SK-N-MC (cell line): ENCODE measurements around the gene EEF1B2.
"Not testable (repeated sequence)": the region's sequence is repeated elsewhere in the genome, so short reads cannot be mapped to it uniquely, and the experiment has no call there.

Source experiments
- DNase-seq: peaks from one replicate; pipeline ENCODE4 v3.0.0-alpha.2; 2011; ENCODE audit warnings: low read depth, low spot score
- H3K27ac ChIP-seq: fragments of 200-600 bp; sonication (generic); 2 replicates; pipeline ENCODE4 v1.5.1; 2016; ENCODE audit warnings: mixed run types
- H3K36me3 ChIP-seq: fragments of 200-600 bp; sonication (generic); 2 replicates; pipeline ENCODE4 v1.6.1; 2017; ENCODE audit warnings: antibody characterized with exemption, low read length, mixed read lengths; ENCODE audit not compliant: insufficient read depth
- H3K4me3 ChIP-seq: fragments of 200-600 bp; sonication (generic); 2 replicates; pipeline ENCODE4 v1.5.1; 2016
- H3K9ac ChIP-seq: fragments of 200-600 bp; sonication (generic); 2 replicates; pipeline ENCODE4 v1.8.0; 2017; ENCODE audit warnings: mixed run types, mixed read lengths; ENCODE audit not compliant: insufficient read length
- H3K9me3 ChIP-seq: fragments of 200-600 bp; sonication (generic); 2 replicates; pipeline ENCODE4 v1.6.1; 2017; ENCODE audit warnings: low read depth, mild to moderate bottlenecking, antibody characterized with exemption, low read length, moderate library complexity, mixed read lengths
- EZH2 ChIP-seq: fragments of 200-600 bp; sonication (generic); IDR thresholded peaks from one replicate; pipeline ENCODE4 v1.6.1; 2017; ENCODE audit warnings: antibody characterized with exemption
- FOXP2 ChIP-seq: optimal IDR thresholded peaks from 2 replicates; pipeline ENCODE3; 2011; ENCODE audit warnings: mild to moderate bottlenecking, moderate library complexity; ENCODE audit not compliant: insufficient read depth; ENCODE audit errors: extremely low read length, control extremely low read depth
- POLR2AphosphoS5 ChIP-seq: IDR thresholded peaks from 2 replicates; pipeline ENCODE4 v1.6.1; 2012; ENCODE audit warnings: mild to moderate bottlenecking, low read depth, low read length, borderline replicate concordance

EEF1B2 gene

GRCh38 chr2:206201075-206201848 lies 41.6 kb downstream of the EEF1B2 start:
- Histone ChIP-seq H3K27ac (no peak overlapping the region), H3K9ac (no peak overlapping the region), H3K9me3 (no peaks in the 10 kb centered on the region), H3K36me3 (no peaks in the 10 kb centered on the region), H3K4me3 (no peak overlapping the region)
- DNase-seq = no peak
- TF ChIP-seq POLR2AphosphoS5 = no peak
- no peak for TF ChIP-seq FOXP2
- TF ChIP-seq EZH2 = no peak

- H3K36me3 ChIP-seq = no peaks in the 10 kb centered on the region
These were observed 42.8 kb downstream of the EEF1B2 start for GRCh38 chr2:206202446-206202845.

GRCh38 chr2:206203331-206203730 lies 43.6 kb downstream of the EEF1B2 start:
- Histone ChIP-seq H3K9ac (no peak overlapping the region), H3K36me3 (no peaks in the 10 kb centered on the region), H3K27ac (no peak overlapping the region), H3K9me3 (no peaks in the 10 kb centered on the region), H3K4me3 (no peak overlapping the region)
- no peak for TF ChIP-seq FOXP2
- no peak for TF ChIP-seq EZH2
- TF ChIP-seq POLR2AphosphoS5 = no peak
- no peak for DNase-seq

More at GRCh38 chr2:206202446-206202845, 42.8 kb downstream of the EEF1B2 start:
- Histone ChIP-seq H3K9ac (no peak overlapping the region), H3K27ac (no peak overlapping the region), H3K4me3 (no peak overlapping the region), H3K9me3 (no peaks in the 10 kb centered on the region)
- TF ChIP-seq EZH2 = no peak
- TF ChIP-seq FOXP2 = no peak
- TF ChIP-seq POLR2AphosphoS5 = no peak
- no peak for DNase-seq

- DNase-seq = no peak
- H3K36me3 ChIP-seq = no peaks in the 10 kb centered on the region
- TF ChIP-seq FOXP2 (no peak), POLR2AphosphoS5 (no peak)
- no peak overlapping the region for H3K9ac ChIP-seq
- H3K9me3 ChIP-seq = no peaks in the 10 kb centered on the region
- H3K27ac ChIP-seq = no peak overlapping the region; the same call in 1 of the 2 replicates
- H3K4me3 ChIP-seq = no peak overlapping the region
These were observed 45.0 kb downstream of the EEF1B2 start for GRCh38 chr2:206204710-206205109.

- not testable (repeated sequence) for DNase-seq, H3K4me3 ChIP-seq, H3K9ac ChIP-seq
These were observed 47.6 kb downstream of the EEF1B2 start for GRCh38 chr2:206207316-206207715.

GRCh38 chr2:206208900-206209299 lies 49.2 kb downstream of the EEF1B2 start:
- H3K9ac ChIP-seq = no peak overlapping the region
- no peak overlapping the region for H3K27ac ChIP-seq
- TF ChIP-seq FOXP2 (no peak), EZH2 (no peak), POLR2AphosphoS5 (no peak)
- no peaks in the 10 kb centered on the region for H3K36me3 ChIP-seq
- no peak overlapping the region for H3K4me3 ChIP-seq
- DNase-seq = no peak
- no peaks in the 10 kb centered on the region for H3K9me3 ChIP-seq

More at GRCh38 chr2:206207316-206207715, 47.6 kb downstream of the EEF1B2 start:
- not testable (repeated sequence) for H3K27ac ChIP-seq, H3K36me3 ChIP-seq, H3K9me3 ChIP-seq

- DNase-seq = no peak
- H3K36me3 ChIP-seq = no peaks in the 10 kb centered on the region
- H3K4me3 ChIP-seq = peak overlapping the region; percentile 82
- H3K9me3 ChIP-seq = no peaks in the 10 kb centered on the region
- peak overlapping the region; percentile 84 for H3K9ac ChIP-seq
- no peak overlapping the region for H3K27ac ChIP-seq
- TF ChIP-seq FOXP2 (no peak), POLR2AphosphoS5 (no peak), EZH2 (no peak)
These were observed 52.1 kb downstream of the EEF1B2 start for GRCh38 chr2:206211657-206212255.
